Naive thymus-derived CD8-positive, alpha-beta T cell (primary cell): ENCODE measurements around the gene OR4K13. TPM values are rescaled to one million over a fixed set of nuclear protein-coding genes. Genes with fewer than 3 reads are reported as not detected.

ENCODE experiments used
- polyA plus RNA-seq, 3 donors: library from polyadenylated mRNA; unstranded; fragments of 300-500 nt; fragmentation: Illumina TruSeq; gene quantifications; one replicate each; pipeline ENCODE4 v1.2.3, GENCODE V29; 2021
- total RNA-seq, 8 experiments: library from RNA in 2 of 8; stranded (reverse) in 2 of 8; gene quantifications; one replicate each; pipeline ENCODE4 v1.2.3 and lab custom pipeline; 2021 to 2026

Gene OR4K13
- total and polyA plus RNA-seq, 5 experiments from 2014 or later = not detected

Other genes starting within 250 kb of the OR4K13 start
- not detected for gene OR4N2, start 232.3 kb downstream of the OR4K13 start, total RNA-seq
- not detected for gene OR4N2, start 232.3 kb downstream of the OR4K13 start, polyA plus RNA-seq
- not detected for gene OR4K2, start 160.9 kb downstream of the OR4K13 start, total RNA-seq
- not detected for gene OR4K2, start 160.9 kb downstream of the OR4K13 start, polyA plus RNA-seq
- not detected for gene OR4K5, start 115.4 kb downstream of the OR4K13 start, total RNA-seq
- gene OR4K5, start 115.4 kb downstream of the OR4K13 start, polyA plus RNA-seq = not detected
- not detected for gene OR4K1, start 105.1 kb downstream of the OR4K13 start, total RNA-seq
- not detected for gene OR4K1, start 105.1 kb downstream of the OR4K13 start, polyA plus RNA-seq
- not detected for gene OR4K15, start 60.4 kb downstream of the OR4K13 start, total RNA-seq
- gene OR4K15, start 60.4 kb downstream of the OR4K13 start, polyA plus RNA-seq = not detected
- not detected for gene OR4Q2, start 33.9 kb downstream of the OR4K13 start, total RNA-seq
- gene OR4Q2, start 33.9 kb downstream of the OR4K13 start, polyA plus RNA-seq = not detected
- gene OR4K14, start 16.7 kb downstream of the OR4K13 start, total RNA-seq = not detected
- not detected for gene OR4K14, start 16.7 kb downstream of the OR4K13 start, polyA plus RNA-seq
- not detected for gene OR4L1, start 24.0 kb upstream of the OR4K13 start, total RNA-seq
- gene OR4L1, start 24.0 kb upstream of the OR4K13 start, polyA plus RNA-seq = not detected
- not detected for gene OR4K17, start 74.7 kb upstream of the OR4K13 start, total RNA-seq
- not detected for gene OR4K17, start 74.7 kb upstream of the OR4K13 start, polyA plus RNA-seq
- not detected for gene OR4N5, start 102.8 kb upstream of the OR4K13 start, total RNA-seq
- gene OR4N5, start 102.8 kb upstream of the OR4K13 start, polyA plus RNA-seq = not detected
- gene OR11G2, start 154.9 kb upstream of the OR4K13 start, total RNA-seq = not detected
- not detected for gene OR11G2, start 154.9 kb upstream of the OR4K13 start, polyA plus RNA-seq
- gene OR11H6, start 187.7 kb upstream of the OR4K13 start, total RNA-seq = not detected
- not detected for gene OR11H6, start 187.7 kb upstream of the OR4K13 start, polyA plus RNA-seq
- not detected for gene OR11H7, start 192.9 kb upstream of the OR4K13 start, total RNA-seq
- gene OR11H7, start 192.9 kb upstream of the OR4K13 start, polyA plus RNA-seq = not detected
- not detected for gene OR11H4, start 203.2 kb upstream of the OR4K13 start, total RNA-seq
- gene OR11H4, start 203.2 kb upstream of the OR4K13 start, polyA plus RNA-seq = not detected